ENCODE data around the gene ANTXRL.
"Not testable (repeated sequence)": the region's sequence is repeated elsewhere in the genome, so short reads cannot be mapped to it uniquely, and the experiment has no call there.

Gene ANTXRL

GRCh38 chr10:46326066-46326465 is 39.3 kb downstream of the ANTXRL start:
- no peak for DNase-seq (ENCODE audit: low spot score)
- TF ChIP-seq CTCF (IDR thresholded peaks at IDR 0.05; ENCODE audit: borderline replicate concordance, control extremely low read depth, extremely low read depth, insufficient read depth, missing control alignments), result no peak
- in situ Hi-C loops (cut with MboI; ENCODE audit: low sequenced_read_pairs, unreplicated experiment), result no loop called here

- DNase-seq (ENCODE audit: low spot score), result no peak
- no peak for TF ChIP-seq CTCF (IDR thresholded peaks at IDR 0.05; ENCODE audit: borderline replicate concordance, control extremely low read depth, extremely low read depth, insufficient read depth, missing control alignments)
- in situ Hi-C loops (cut with MboI; ENCODE audit: low sequenced_read_pairs, unreplicated experiment), result no loop called here
Measured at GRCh38 chr10:46326971-46327370, 40.2 kb downstream of the ANTXRL start.

GRCh38 chr10:46327685-46328084 is 40.9 kb downstream of the ANTXRL start:
- no peak for DNase-seq (ENCODE audit: low spot score)
- no peak for TF ChIP-seq CTCF (IDR thresholded peaks at IDR 0.05; ENCODE audit: borderline replicate concordance, control extremely low read depth, extremely low read depth, insufficient read depth, missing control alignments)
- in situ Hi-C loops (cut with MboI; ENCODE audit: low sequenced_read_pairs, unreplicated experiment), result no loop called here

GRCh38 chr10:46328853-46329689 is 42.3 kb downstream of the ANTXRL start:
- in situ Hi-C loops (cut with MboI; ENCODE audit: low sequenced_read_pairs, unreplicated experiment), result no loop called here
- no peak for DNase-seq (ENCODE audit: low spot score)
- TF ChIP-seq CTCF (IDR thresholded peaks at IDR 0.05; ENCODE audit: borderline replicate concordance, control extremely low read depth, extremely low read depth, insufficient read depth, missing control alignments), result no peak

- DNase-seq (ENCODE audit: low spot score), result no peak
- in situ Hi-C loops (cut with MboI; ENCODE audit: low sequenced_read_pairs, unreplicated experiment), result no loop called here
- TF ChIP-seq CTCF (IDR thresholded peaks at IDR 0.05; ENCODE audit: borderline replicate concordance, control extremely low read depth, extremely low read depth, insufficient read depth, missing control alignments), result no peak
Measured at GRCh38 chr10:46329690-46330016, 42.9 kb downstream of the ANTXRL start.

- no peak for TF ChIP-seq CTCF (IDR thresholded peaks at IDR 0.05; ENCODE audit: borderline replicate concordance, control extremely low read depth, extremely low read depth, insufficient read depth, missing control alignments)
- no peak for DNase-seq (ENCODE audit: low spot score)
- in situ Hi-C loops (cut with MboI; ENCODE audit: low sequenced_read_pairs, unreplicated experiment), result no loop called here
Measured at GRCh38 chr10:46330894-46331293, 44.1 kb downstream of the ANTXRL start.

- in situ Hi-C loops (cut with MboI; ENCODE audit: low sequenced_read_pairs, unreplicated experiment); DNase-seq (ENCODE audit: low spot score): not testable (repeated sequence)
Measured at GRCh38 chr10:46365484-46365883, 78.7 kb downstream of the ANTXRL start.

GRCh38 chr10:46367209-46367608 is 80.4 kb downstream of the ANTXRL start:
- in situ Hi-C loops (cut with MboI; ENCODE audit: low sequenced_read_pairs, unreplicated experiment); DNase-seq (ENCODE audit: low spot score): not testable (repeated sequence)

GRCh38 chr10:46367666-46368240 is 81.0 kb downstream of the ANTXRL start:
- in situ Hi-C loops (cut with MboI; ENCODE audit: low sequenced_read_pairs, unreplicated experiment), result not testable (repeated sequence)

GRCh38 chr10:46368956-46369355 is 82.2 kb downstream of the ANTXRL start:
- in situ Hi-C loops (cut with MboI; ENCODE audit: low sequenced_read_pairs, unreplicated experiment); DNase-seq (ENCODE audit: low spot score): not testable (repeated sequence)

More at GRCh38 chr10:46367666-46368240, 81.0 kb downstream of the ANTXRL start:
- not testable (repeated sequence) for DNase-seq (ENCODE audit: low spot score)

GRCh38 chr10:46374410-46374809 is 87.6 kb downstream of the ANTXRL start:
- DNase-seq (ENCODE audit: low spot score); in situ Hi-C loops (cut with MboI; ENCODE audit: low sequenced_read_pairs, unreplicated experiment): not testable (repeated sequence)

All from GM13976 (cell line).